ENCODE data around the gene ESRRA. TPM values are rescaled to one million over a fixed set of nuclear protein-coding genes. Genes with fewer than 3 reads are reported as not detected.

ESRRA gene
- total RNA-seq = 10 to 100 TPM; 46.6 to 54.0 TPM

GRCh38 chr11:64305075-64305690 is at the start of gene ESRRA:
Gene ESRRA (plus strand): TSS chr11:64305524. CDS start chr11:64307180, 1,656 bp downstream.
- Mint-ChIP-seq H3K9me3 (ENCODE audit: low read depth) (no peaks in the 10 kb centered on the region), H3K27me3 (peaks cover 14% of the 10 kb centered on the region), H3K27ac (peak within 1 kb of the TSS; percentile 98), H3K4me3 (peak within 1 kb of the TSS; percentile 95), H3K4me1 (peaks cover 44% of the 10 kb centered on the region), H3K36me3 (peaks cover 7% of the 10 kb centered on the region)
- ATAC-seq = peak; percentile 77
- peak; percentile 100 for DNase-seq
- CTCF ChIA-PET = interaction anchor here (0.7 to 7.2 kb wide), 22 partner anchors 9 to 467 kb away, joined by 3 to 188 read pairs (median 5); partner anchors contain the start of genes BAD, FERMT3, FKBP2 and GPR137

- no peak for DNase-seq
- CTCF ChIA-PET = interaction anchor here (1.0 to 1.5 kb wide), 3 partner anchors 12 to 52 kb away, joined by 3 to 5 read pairs (median 5); no protein-coding TSS in a partner anchor
- no peaks in the 10 kb centered on the region for H3K9me3 Mint-ChIP-seq (ENCODE audit: low read depth)
- H3K27me3 Mint-ChIP-seq = no peaks in the 10 kb centered on the region
- H3K4me3 Mint-ChIP-seq = no peak overlapping the region
- no peak for ATAC-seq
- peaks cover 9% of the 10 kb centered on the region for H3K36me3 Mint-ChIP-seq
- no peak overlapping the region for H3K27ac Mint-ChIP-seq
- H3K4me1 Mint-ChIP-seq = peaks cover 25% of the 10 kb centered on the region
Measured at GRCh38 chr11:64256300-64256699, 49.0 kb upstream of the ESRRA start.

GRCh38 chr11:64258356-64258755 is 47.0 kb upstream of the ESRRA start:
- DNase-seq = no peak
- H3K4me1 Mint-ChIP-seq = peaks cover 19% of the 10 kb centered on the region
- no peaks in the 10 kb centered on the region for H3K9me3 Mint-ChIP-seq (ENCODE audit: low read depth)
- CTCF ChIA-PET = interaction anchor here (1.0 to 1.7 kb wide), 5 partner anchors 8 to 69 kb away, joined by 3 to 6 read pairs (median 3); partner anchors contain the start of gene FKBP2
- H3K36me3 Mint-ChIP-seq = peaks cover 17% of the 10 kb centered on the region
- H3K4me3 Mint-ChIP-seq = no peak overlapping the region
- no peak overlapping the region for H3K27ac Mint-ChIP-seq
- no peaks in the 10 kb centered on the region for H3K27me3 Mint-ChIP-seq
- no peak for ATAC-seq

GRCh38 chr11:64258946-64259532 is 46.3 kb upstream of the ESRRA start:
- Mint-ChIP-seq H3K36me3 (peaks cover 17% of the 10 kb centered on the region), H3K9me3 (ENCODE audit: low read depth) (no peaks in the 10 kb centered on the region), H3K4me1 (peaks cover 13% of the 10 kb centered on the region), H3K4me3 (no peak overlapping the region), H3K27me3 (no peaks in the 10 kb centered on the region), H3K27ac (no peak overlapping the region)
- CTCF ChIA-PET = interaction anchor here (1.1 to 1.7 kb wide), 4 partner anchors 9 to 69 kb away, joined by 3 to 6 read pairs (median 3); no protein-coding TSS in a partner anchor
- no peak for DNase-seq
- ATAC-seq = no peak

- CTCF ChIA-PET = interaction anchor here (1.2 to 2.3 kb wide), 3 partner anchors 8 to 52 kb away, joined by 3 to 7 read pairs (median 4); no protein-coding TSS in a partner anchor
- H3K4me1 Mint-ChIP-seq = peaks cover 11% of the 10 kb centered on the region
- H3K27me3 Mint-ChIP-seq = no peaks in the 10 kb centered on the region
- no peaks in the 10 kb centered on the region for H3K9me3 Mint-ChIP-seq (ENCODE audit: low read depth)
- no peak for ATAC-seq
- H3K4me3 Mint-ChIP-seq = no peak overlapping the region
- no peak for DNase-seq
- peak overlapping the region; percentile 49 for H3K27ac Mint-ChIP-seq
- peaks cover 17% of the 10 kb centered on the region for H3K36me3 Mint-ChIP-seq
Measured at GRCh38 chr11:64259533-64260067, 45.7 kb upstream of the ESRRA start.

GRCh38 chr11:64260147-64260708 is 45.1 kb upstream of the ESRRA start:
- CTCF ChIA-PET = interaction anchor here (1.3 to 2.3 kb wide), 2 partner anchors 8 to 10 kb away, joined by 4 to 7 read pairs; no protein-coding TSS in a partner anchor
- H3K27ac Mint-ChIP-seq = peak overlapping the region; percentile 13
- DNase-seq (no peak), ATAC-seq (peak; percentile 18)
- H3K4me1 Mint-ChIP-seq = peaks cover 11% of the 10 kb centered on the region
- peaks cover 16% of the 10 kb centered on the region for H3K36me3 Mint-ChIP-seq
- H3K9me3 Mint-ChIP-seq (ENCODE audit: low read depth) = no peaks in the 10 kb centered on the region
- no peaks in the 10 kb centered on the region for H3K27me3 Mint-ChIP-seq
- no peak overlapping the region for H3K4me3 Mint-ChIP-seq

- Mint-ChIP-seq H3K27me3 (no peaks in the 10 kb centered on the region), H3K4me1 (peaks cover 11% of the 10 kb centered on the region), H3K27ac (no peak overlapping the region), H3K9me3 (ENCODE audit: low read depth) (no peaks in the 10 kb centered on the region), H3K36me3 (peaks cover 14% of the 10 kb centered on the region), H3K4me3 (no peak overlapping the region)
- ATAC-seq (no peak), DNase-seq (no peak)
- CTCF ChIA-PET = interaction anchor here (0.7 to 2.3 kb wide), 3 partner anchors 11 to 17 kb away, joined by 3 to 7 read pairs (median 3); partner anchors contain the start of gene PLCB3
Measured at GRCh38 chr11:64261556-64262080, 43.7 kb upstream of the ESRRA start.

GRCh38 chr11:64262271-64263002 is 42.9 kb upstream of the ESRRA start:
- Mint-ChIP-seq H3K27me3 (no peaks in the 10 kb centered on the region), H3K9me3 (ENCODE audit: low read depth) (no peaks in the 10 kb centered on the region), H3K4me1 (peaks cover 13% of the 10 kb centered on the region), H3K36me3 (peaks cover 14% of the 10 kb centered on the region), H3K4me3 (no peak overlapping the region), H3K27ac (no peak overlapping the region)
- no peak for DNase-seq
- no peak for ATAC-seq
- CTCF ChIA-PET = interaction anchor here (0.7 to 3.6 kb wide), 3 partner anchors 11 to 18 kb away, joined by 3 to 28 read pairs (median 3); partner anchors contain the start of gene PLCB3

GRCh38 chr11:64263021-64263946 is 42.0 kb upstream of the ESRRA start:
- ATAC-seq (no peak), DNase-seq (no peak)
- no peaks in the 10 kb centered on the region for H3K9me3 Mint-ChIP-seq (ENCODE audit: low read depth)
- peaks cover 21% of the 10 kb centered on the region for H3K4me1 Mint-ChIP-seq
- CTCF ChIA-PET = interaction anchor here (2.1 to 3.6 kb wide), 2 partner anchors 12 to 38 kb away, joined by 9 to 28 read pairs; partner anchors contain the start of genes CATSPERZ and PLCB3
- peaks cover 12% of the 10 kb centered on the region for H3K36me3 Mint-ChIP-seq
- no peak overlapping the region for H3K27ac Mint-ChIP-seq
- no peaks in the 10 kb centered on the region for H3K27me3 Mint-ChIP-seq
- no peak overlapping the region for H3K4me3 Mint-ChIP-seq

GRCh38 chr11:64263947-64264317 is 41.4 kb upstream of the ESRRA start:
- peaks cover 27% of the 10 kb centered on the region for H3K4me1 Mint-ChIP-seq
- ATAC-seq = no peak
- H3K27ac Mint-ChIP-seq = no peak overlapping the region
- CTCF ChIA-PET = interaction anchor here (2.1 to 3.6 kb wide), 2 partner anchors 12 to 37 kb away, joined by 9 to 28 read pairs; partner anchors contain the start of genes CATSPERZ and PLCB3
- H3K9me3 Mint-ChIP-seq (ENCODE audit: low read depth) = no peaks in the 10 kb centered on the region
- no peak overlapping the region for H3K4me3 Mint-ChIP-seq
- no peak for DNase-seq
- peaks cover 14% of the 10 kb centered on the region for H3K36me3 Mint-ChIP-seq
- H3K27me3 Mint-ChIP-seq = no peaks in the 10 kb centered on the region

- peaks cover 25% of the 10 kb centered on the region for H3K4me1 Mint-ChIP-seq
- H3K9me3 Mint-ChIP-seq (ENCODE audit: low read depth) = no peaks in the 10 kb centered on the region
- no peaks in the 10 kb centered on the region for H3K27me3 Mint-ChIP-seq
- ATAC-seq (no peak), DNase-seq (no peak)
- peaks cover 12% of the 10 kb centered on the region for H3K36me3 Mint-ChIP-seq
- CTCF ChIA-PET = interaction anchor here (2.1 to 3.6 kb wide), 2 partner anchors 13 to 36 kb away, joined by 9 to 28 read pairs; partner anchors contain the start of genes CATSPERZ and PLCB3
- H3K27ac Mint-ChIP-seq = no peak overlapping the region
- no peak overlapping the region for H3K4me3 Mint-ChIP-seq
Measured at GRCh38 chr11:64264371-64264852, 40.9 kb upstream of the ESRRA start.
